Cardiac fibroblast (primary cell): ENCODE measurements around the gene ACSS2.

Experiments used
- DNase-seq, 2 donors: peaks; one replicate each; pipeline versions ENCODE4 v3.0.0 to v3.0.0-alpha.2; 2010; ENCODE audit warnings: low read depth in 2 of 2
- H3K4me3 ChIP-seq, 2 donors: replicated peaks in 1 of 2; 1 replicate in 1 of 2; 2 replicates in 1 of 2; pipeline ENCODE4 v1.5.1; 2011; ENCODE audit warnings: low read depth in 2 of 2, low read length in 2 of 2, mild to moderate bottlenecking in 2 of 2, moderate library complexity in 1 of 2
- TF ChIP-seq, protein P1 (sequence below): IDR thresholded peaks from one replicate; pipeline ENCODE4 v1.5.1; 2011; ENCODE audit warnings: low read depth, mild to moderate bottlenecking, low read length, inconsistent platforms

ACSS2 gene

DNA sequence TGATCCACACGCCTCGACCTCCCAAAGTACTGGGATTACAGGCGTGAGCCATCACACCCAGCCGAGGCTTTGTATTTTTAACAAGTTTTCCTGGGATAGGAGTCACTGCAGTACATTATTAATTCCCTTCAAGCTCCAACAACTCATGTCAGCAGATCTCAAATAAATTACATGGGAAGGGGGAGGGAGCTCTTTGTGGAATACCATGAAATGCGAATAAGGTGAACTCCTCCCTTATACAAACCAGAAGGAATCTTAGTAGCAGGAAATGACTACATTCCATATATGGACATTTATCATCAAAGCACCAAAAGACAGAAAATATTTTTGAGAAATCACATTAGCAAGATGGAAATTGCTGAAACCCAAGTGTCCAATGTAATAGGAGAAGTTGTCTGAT lies 76.3 kb downstream of the ACSS2 start:
- DNase-seq = no peak
- TF ChIP-seq, protein P1, sequence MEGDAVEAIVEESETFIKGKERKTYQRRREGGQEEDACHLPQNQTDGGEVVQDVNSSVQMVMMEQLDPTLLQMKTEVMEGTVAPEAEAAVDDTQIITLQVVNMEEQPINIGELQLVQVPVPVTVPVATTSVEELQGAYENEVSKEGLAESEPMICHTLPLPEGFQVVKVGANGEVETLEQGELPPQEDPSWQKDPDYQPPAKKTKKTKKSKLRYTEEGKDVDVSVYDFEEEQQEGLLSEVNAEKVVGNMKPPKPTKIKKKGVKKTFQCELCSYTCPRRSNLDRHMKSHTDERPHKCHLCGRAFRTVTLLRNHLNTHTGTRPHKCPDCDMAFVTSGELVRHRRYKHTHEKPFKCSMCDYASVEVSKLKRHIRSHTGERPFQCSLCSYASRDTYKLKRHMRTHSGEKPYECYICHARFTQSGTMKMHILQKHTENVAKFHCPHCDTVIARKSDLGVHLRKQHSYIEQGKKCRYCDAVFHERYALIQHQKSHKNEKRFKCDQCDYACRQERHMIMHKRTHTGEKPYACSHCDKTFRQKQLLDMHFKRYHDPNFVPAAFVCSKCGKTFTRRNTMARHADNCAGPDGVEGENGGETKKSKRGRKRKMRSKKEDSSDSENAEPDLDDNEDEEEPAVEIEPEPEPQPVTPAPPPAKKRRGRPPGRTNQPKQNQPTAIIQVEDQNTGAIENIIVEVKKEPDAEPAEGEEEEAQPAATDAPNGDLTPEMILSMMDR = no peak

DNA sequence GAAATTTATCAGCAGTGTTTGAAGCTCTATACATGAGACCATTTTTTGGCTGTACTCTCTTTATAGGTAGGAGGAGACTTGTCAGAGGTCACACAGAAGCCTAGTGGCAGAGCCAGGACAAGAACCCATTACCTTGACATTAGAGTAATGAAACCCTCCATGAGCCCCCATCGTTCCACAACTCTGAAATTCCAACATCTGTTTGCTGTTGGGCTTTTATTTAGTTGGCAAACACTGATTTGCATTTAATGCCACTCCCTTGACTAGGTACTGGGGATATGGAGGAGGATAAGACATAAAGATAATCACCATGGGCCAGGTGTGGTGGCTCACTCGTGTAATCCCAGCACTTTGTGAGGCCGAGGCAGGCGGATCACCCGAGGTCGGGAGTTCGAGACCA lies 77.5 kb downstream of the ACSS2 start:
- TF ChIP-seq, protein P1 = no peak
- no peak for DNase-seq
- H3K4me3 ChIP-seq = no peak overlapping the region

More for the DNA sequence above, 76.3 kb downstream of the ACSS2 start:
- H3K4me3 ChIP-seq = no peak overlapping the region

DNA sequence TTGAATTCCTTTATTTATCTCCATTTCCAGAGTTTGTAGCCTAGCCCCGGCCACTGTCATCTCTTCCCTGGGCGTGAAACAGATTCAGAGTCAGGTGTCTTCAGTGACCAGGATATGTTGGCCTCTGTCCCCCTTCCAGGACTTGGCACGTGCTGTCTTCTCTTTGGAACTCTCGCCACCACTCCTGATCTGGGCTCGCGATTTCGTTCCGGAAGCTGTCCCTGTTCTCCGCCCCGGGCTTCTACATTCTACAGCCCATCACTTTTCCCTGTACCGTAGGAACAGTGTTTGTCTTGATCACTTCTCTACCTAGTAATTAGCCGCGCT lies 78.5 kb downstream of the ACSS2 start:
- H3K4me3 ChIP-seq = peak overlapping the region; percentile 70 to 76
- TF ChIP-seq, protein P1 = no peak
- DNase-seq = peak; percentile 39 to 55

- peak within 1 kb of the TSS; percentile 70 to 76 for H3K4me3 ChIP-seq
- DNase-seq = peak; percentile 97 to 98
These were observed 79.0 kb downstream of the ACSS2 start, which contains the start of the genes GSS and MYH7B for GRCh38 chr20:34955231-34956040. Gene GSS (minus strand): TSS chr20:34955806. CDS start chr20:34951852, 3,954 bp downstream. Gene MYH7B (plus strand): TSS chr20:34955868. CDS start chr20:34978006, 22,138 bp downstream.

DNA sequence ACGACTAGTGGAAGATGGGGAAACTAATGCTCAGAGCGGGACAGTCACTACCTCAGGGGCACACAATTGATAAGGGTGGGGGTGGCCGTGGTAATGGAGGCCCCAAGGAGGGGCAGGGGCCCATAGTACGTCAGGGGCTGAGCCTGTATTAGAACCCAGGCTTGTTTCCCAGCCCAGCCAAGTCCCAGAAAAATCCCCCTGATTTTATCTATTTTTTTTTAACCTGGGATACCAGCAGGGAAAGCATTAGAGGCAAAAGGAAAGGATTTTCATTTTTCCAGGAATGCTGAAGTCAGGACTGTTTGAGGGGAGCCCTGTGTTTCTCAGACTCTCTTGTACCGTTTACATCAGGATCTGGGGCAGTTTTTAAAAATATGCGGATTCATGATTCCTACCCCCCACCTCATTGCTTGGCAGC lies 79.6 kb downstream of the ACSS2 start:
- peak overlapping the region; percentile 70 to 76 for H3K4me3 ChIP-seq
- TF ChIP-seq, protein P1 = no peak
- DNase-seq = no peak

More at GRCh38 chr20:34955231-34956040, 79.0 kb downstream of the ACSS2 start, which contains the start of the genes GSS and MYH7B:
- TF ChIP-seq, protein P1 = peak; percentile 54

- no peak for DNase-seq
- no peak overlapping the region for H3K4me3 ChIP-seq
- TF ChIP-seq, protein P1 = no peak
These were observed 80.5 kb downstream of the ACSS2 start for GRCh38 chr20:34956751-34957472.
